HUES48 (cell line): ENCODE results near the gene SELENBP1.

Experiments
- H3K27ac ChIP-seq: one replicate; pipeline ENCODE4 v1.7.0; 2013; ENCODE audit warnings: low read depth, low read length, inconsistent platforms
- H3K27me3 ChIP-seq: 2 replicates; pipeline ENCODE4 v1.6.1; 2013; ENCODE audit warnings: mild to moderate bottlenecking, low read length; ENCODE audit not compliant: control insufficient read depth, insufficient read depth
- H3K36me3 ChIP-seq: 2 replicates; pipeline ENCODE4 v1.6.1; 2013; ENCODE audit warnings: low read length; ENCODE audit not compliant: control insufficient read depth, insufficient read depth
- H3K4me1 ChIP-seq: 2 replicates; pipeline ENCODE4 v1.6.1; 2013; ENCODE audit warnings: mild to moderate bottlenecking, low read length; ENCODE audit not compliant: control insufficient read depth, insufficient read depth
- H3K4me3 ChIP-seq: 2 replicates; pipeline ENCODE4 v1.5.1; 2013; ENCODE audit warnings: mild to moderate bottlenecking, low read depth, low read length
- H3K9ac ChIP-seq: 2 replicates; pipeline ENCODE4 v1.6.1; 2013; ENCODE audit warnings: mild to moderate bottlenecking, low read depth, low read length, moderate library complexity
- H3K9me3 ChIP-seq: 2 replicates; pipeline ENCODE4 v1.6.1; 2013; ENCODE audit warnings: low read length; ENCODE audit not compliant: control insufficient read depth, insufficient read depth

The SELENBP1 gene

DNA sequence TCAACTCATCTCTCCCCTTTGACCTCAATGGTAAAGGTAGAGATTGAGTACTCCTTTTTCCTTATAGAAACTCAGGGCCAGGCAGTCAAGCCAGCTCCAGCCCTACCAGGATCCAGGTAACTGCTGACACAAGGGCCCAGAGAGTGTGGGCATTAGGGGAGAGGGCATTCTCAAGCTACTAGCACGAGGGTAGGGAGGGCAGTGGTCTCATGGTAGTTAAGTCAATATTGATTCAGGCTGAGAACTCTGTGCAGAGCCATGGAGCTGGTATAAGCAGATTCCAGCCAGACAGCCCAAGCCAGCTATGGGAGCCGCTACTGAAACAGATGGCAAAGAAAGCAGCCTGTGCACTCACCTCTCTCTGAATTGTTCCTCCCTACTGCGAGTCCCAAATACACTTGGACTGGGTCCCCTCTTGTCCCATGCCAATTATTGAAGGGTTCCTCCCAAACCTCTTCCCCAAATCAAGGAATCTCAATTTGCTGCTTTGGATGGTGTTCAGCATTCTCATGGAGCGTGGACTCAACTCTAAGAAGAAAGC lies 48.0 kb downstream of the SELENBP1 start:
- H3K27me3 ChIP-seq = no peaks in the 10 kb centered on the region

DNA sequence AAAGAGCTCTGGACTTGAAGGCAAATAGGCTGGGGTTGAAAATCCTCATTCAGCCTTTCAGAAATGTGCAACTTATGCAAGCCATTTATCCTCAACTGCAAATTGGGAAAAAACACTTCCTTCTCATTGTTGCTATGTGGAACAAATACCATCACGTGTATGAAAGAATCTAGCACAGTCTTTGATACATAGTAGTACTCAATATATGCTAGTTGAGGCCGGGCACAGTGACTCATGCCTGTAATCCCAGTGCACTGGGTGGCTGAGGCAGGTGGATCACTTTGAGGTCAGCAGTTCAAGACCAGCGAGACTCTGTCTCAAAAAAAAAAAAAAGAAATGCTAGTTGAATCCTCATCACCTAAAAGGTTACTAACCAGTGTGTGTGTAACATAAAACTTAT lies 53.5 kb downstream of the SELENBP1 start:
- Histone ChIP-seq H3K4me3 (no peak overlapping the region), H3K36me3 (peaks cover 30% of the 10 kb centered on the region), H3K9me3 (no peaks in the 10 kb centered on the region), H3K9ac (no peak overlapping the region), H3K4me1 (no peaks in the 10 kb centered on the region), H3K27me3 (no peaks in the 10 kb centered on the region), H3K27ac (no peak overlapping the region)

More for the DNA sequence above, 48.0 kb downstream of the SELENBP1 start:
- Histone ChIP-seq H3K36me3 (peaks cover 19% of the 10 kb centered on the region), H3K27ac (no peak overlapping the region), H3K9me3 (no peaks in the 10 kb centered on the region), H3K4me1 (peaks cover 9% of the 10 kb centered on the region; the same call in 1 of the 2 replicates), H3K4me3 (no peak overlapping the region), H3K9ac (no peak overlapping the region)

DNA sequence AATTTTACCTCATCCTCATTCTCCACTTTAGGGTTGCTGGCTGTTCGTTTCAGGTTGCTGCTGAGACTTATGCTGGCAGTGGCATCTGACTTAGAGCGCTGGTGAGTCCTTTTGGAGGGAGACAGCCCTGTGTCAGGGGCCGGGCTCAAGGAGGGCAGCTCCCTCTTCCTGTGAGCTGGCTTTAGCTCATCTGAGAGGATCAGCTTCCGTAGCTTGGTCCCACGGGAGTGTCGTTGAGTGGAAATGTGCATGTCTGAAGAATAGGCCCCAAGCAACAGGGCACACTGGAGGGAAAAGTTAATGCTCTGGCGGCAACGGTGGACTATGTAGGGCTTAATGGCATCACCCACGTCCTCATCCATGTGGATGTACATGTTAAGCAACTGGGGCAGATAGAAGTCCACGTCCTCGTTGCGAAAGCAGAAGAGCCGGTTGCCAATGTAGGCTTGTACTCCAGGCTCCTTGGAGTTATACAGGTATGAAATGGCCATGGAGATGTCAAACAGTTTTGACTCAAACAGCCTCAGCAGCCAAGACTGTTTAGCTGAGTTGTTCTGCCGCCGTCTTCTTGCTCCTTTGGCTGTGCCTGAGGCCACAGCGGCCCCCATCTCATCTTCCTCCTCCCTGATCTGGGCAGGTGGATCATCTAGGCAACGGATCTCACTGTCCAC lies 56.8 kb downstream of the SELENBP1 start:
- no peaks in the 10 kb centered on the region for H3K9me3 ChIP-seq
- H3K9ac ChIP-seq = no peak overlapping the region
- no peaks in the 10 kb centered on the region for H3K27me3 ChIP-seq
- peaks cover 52% of the 10 kb centered on the region for H3K36me3 ChIP-seq
- no peak overlapping the region for H3K4me3 ChIP-seq
- H3K27ac ChIP-seq = no peak overlapping the region
- no peaks in the 10 kb centered on the region for H3K4me1 ChIP-seq
